Activated CD4-positive, CD25-positive, alpha-beta regulatory T cell (primary cell): Measurements from ENCODE around the gene FGGY.
"Not testable (repeated sequence)": the region's sequence is repeated elsewhere in the genome, so short reads cannot be mapped to it uniquely, and the experiment has no call there.

Experiments used
- DNase-seq, 4 experiments: peaks; one replicate each; lab custom pipeline; 2025; lab: John Stamatoyannopoulos, UW

FGGY gene

DNA sequence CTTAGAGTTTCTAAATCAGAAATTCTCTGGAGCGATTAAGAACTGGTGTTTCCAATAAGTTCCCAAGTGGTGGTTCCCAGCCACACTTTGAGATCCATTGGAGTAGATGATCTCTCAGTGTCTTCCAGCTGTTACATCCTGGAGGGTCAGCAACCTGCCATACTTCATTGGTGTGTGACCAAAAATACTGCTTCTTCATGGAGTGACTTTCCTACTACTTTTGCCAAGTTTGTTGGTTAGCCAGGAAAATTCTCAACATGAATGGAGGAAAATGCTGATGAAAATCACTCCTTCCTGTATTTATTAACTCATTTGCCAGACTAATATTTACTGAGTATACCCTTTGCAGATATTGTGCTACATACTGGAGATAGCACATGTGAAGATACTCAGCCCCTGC is 186.1 kb downstream of the FGGY start:
- no peak for DNase-seq

DNA sequence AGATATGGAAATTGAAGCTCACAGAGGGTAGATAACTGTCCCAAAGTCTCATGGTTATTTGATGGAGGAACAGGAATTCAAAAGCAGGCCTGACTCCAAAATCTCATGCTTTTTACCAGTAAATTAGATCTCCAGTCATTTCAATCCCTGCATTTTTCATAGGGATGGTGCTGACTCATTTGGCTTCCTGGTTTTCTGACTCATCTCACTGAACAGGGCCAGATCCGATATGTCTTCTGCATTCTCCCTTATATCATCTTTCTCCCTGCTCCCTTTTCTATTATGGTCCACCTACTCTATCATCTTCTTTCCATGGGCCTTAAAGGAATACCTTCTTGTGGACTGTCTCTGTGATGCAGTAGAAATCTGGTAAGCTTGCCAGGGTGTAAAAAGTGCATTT is 187.2 kb downstream of the FGGY start:
- DNase-seq = no peak

DNA sequence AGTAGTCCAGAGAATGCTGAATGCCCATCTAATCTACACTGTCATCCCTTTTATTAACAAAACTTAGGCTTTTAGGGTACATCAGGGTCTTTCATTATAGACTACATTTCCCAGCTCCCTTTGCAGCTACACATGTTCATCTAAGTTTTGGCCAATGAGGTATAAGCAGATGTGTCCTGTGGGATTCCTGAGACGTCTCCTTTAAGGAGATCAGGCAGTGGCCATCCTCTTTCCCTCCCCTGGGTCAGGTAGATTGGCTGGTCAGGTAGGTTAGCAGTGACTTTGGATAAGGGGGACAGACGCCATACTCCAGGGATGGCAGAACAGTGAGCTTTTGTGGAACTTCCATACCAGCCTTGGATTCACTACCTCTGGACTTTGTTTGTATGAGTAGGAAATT is 188.3 kb downstream of the FGGY start:
- DNase-seq = no peak

- DNase-seq = no peak
Observed at GRCh38 chr1:59485949-59486348, 189.1 kb downstream of the FGGY start.

DNA sequence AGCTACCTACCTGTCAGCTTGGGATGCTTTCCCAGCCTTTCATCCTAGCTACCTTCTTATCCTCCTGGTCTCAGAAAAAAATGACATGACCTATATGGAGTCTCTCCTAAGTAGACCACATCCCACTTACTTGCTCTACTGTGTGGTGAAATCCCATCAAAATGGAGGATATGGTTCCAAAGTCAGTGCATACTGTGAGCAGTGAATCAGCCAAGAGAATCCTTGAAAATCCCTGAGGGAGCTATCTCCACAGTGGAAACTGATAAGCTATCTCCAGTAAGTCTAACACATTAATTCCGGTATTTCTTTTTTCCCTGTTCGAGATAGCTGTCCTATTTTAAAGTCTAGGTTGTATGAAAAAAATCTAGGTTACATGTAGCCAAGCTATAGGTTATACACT is 189.7 kb downstream of the FGGY start:
- DNase-seq = no peak

DNA sequence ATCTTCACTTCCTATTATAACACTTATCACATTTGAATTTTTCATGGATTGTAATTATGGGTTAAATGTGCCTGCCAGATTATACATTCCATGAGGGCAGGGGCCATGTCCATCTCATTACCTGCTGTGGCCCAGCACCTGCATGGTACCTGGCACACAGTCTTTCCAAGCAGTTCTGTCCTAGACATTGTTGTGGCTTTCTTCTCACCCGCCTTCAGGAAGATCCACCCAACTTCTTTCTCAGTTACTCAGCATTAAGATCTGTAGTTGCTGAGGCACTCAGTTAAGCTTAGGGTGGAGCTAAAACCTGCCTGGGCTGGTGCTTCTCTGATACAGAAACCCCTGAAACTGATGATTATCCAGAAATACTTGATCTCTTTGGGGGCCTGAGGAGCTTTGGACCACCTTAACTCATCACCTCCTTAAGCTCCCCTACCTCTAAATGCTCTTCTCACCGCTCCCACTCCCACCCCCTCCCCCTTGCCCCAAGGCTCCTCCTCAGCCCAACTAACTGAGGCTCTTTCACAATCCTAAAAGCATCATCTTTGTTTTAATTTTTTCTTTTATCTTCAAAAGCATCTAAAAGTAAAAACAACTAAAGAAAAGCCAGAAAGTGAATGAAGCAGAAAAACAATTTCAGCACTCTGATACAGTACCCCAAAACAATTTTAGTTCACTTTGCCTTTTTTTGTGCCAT is 190.6 kb downstream of the FGGY start:
- no peak for DNase-seq

GRCh38 chr1:59492500-59492899 is 195.6 kb downstream of the FGGY start:
- no peak for DNase-seq

- DNase-seq = no peak
Observed at GRCh38 chr1:59494145-59494833, 197.4 kb downstream of the FGGY start.

DNA sequence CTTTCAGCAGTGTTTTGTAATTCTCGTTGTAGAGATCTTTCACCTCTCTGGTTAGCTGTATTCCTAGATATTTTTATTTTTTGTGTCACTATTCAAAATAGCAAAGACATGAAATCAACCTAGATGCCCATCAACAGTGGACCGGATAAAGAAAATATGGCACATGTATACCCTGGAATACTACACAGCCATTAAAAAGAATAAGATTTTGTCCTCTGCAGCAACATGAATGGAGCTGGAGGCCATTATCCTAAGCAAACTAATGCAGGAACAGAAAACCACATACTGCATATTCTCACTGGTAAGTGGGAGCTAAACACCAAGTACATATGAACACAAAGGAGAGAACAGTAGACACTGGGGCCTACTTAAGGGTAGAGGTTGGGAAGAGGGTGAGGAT is 199.3 kb downstream of the FGGY start:
- DNase-seq = not testable (repeated sequence)

- no peak for DNase-seq
Observed at GRCh38 chr1:59497616-59498015, 200.7 kb downstream of the FGGY start.

DNA sequence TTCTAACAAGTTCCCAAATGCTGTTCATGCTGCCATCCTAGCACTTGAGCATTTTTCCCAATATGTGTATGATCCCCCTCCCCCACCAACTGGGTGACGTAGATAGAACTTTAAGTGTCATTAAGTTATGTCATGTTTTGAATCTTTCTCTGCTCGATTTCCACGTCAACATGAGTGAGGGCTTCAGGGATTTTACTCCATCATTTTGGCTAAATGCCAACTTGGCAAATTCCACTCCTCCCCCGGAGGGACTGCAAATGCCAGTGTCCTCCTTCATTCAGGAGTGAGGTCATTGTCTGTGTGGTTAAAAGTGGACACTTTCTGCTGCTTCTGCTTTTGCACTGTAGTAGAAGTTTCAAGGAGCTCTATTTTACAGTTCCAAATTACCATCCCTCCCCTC is 201.7 kb downstream of the FGGY start:
- no peak for DNase-seq

DNA sequence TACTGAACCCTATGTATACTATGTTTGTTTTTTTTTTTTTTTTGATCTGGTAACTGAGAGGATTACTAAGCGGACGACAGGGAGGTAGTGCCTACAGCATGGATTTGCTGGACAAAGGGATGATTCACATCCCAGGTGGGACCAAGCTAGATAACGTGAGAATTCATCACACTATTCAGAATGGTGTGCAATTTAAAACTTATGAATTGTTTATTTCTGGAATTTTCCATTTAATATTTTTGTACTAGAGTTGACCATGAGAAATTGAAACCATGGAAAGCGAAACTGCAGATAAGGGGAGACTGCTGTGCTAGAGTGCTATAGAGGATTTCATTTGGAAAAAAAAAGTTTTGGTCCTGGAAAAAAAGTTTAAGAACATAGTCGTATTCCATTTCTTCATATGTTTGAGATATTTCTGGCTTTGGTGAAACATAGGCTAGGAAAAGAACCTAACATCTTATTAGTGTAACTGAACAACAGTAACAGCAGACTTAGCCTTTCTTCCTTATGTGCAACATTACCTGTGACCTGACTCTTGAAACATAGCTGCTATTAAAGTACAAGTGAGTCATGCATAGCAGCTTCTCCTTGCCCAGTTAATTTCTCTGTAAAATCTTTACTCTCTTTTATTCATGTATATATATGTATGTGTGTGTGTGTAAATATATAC is 202.5 kb downstream of the FGGY start:
- DNase-seq = no peak

GRCh38 chr1:59499943-59500569 is 203.2 kb downstream of the FGGY start:
- DNase-seq = no peak

DNA sequence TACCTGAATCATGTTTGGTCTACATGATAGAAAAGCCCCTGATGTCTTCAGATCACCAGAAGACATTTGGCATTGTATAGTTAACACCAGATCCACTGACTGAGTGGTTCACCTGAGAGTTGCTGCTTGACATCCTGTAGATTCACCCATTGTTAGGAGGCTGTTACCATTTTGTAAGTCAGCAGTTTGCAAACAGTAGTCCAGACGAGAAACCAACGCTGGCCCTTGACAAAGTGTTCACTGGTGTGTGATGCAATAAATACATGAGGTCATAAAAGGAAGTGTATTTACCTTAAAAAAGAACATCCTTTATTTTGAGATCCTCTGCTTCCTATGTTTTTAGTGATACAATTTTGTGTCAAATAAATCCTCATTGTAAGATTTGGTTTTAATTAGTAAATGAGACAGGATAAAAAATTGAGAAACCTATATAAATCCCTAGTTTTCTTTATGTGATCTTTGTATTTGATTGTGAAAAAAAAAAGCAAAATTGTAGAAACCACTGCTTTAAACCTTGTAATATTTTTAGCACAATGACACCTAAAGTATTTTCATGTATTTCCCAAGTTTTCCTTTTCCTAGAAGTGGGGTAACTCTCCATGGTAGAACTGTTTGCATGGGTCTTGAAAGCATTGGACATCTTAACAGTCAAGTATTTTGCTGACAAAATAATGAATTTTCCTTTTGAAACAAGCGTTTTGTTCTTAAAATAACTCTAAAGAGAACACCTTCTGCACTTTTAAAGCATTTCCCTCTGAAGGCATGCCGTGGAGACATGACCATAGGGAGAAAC is 204.3 kb downstream of the FGGY start:
- no peak for DNase-seq

GRCh38 chr1:59502009-59502691 is 205.3 kb downstream of the FGGY start:
- no peak for DNase-seq

DNA sequence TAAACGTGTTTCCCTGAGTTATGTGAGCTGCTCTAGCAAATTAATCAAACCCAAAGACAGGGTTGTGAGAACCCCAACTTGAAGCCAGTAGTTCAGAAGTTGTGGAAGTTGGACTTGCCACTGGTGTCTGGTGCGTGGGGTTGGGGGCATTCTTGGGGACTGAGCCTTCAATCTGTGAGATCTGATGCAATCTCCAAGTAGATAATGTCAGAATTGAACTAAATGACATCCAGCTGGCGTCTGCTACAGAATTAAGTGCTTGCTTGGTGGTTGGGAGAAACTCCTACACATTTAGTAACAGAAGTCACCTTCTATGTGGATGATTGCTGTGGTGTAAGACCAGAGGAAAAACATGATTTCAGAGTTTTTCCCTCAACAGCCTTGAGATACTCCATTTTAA is 207.4 kb downstream of the FGGY start:
- DNase-seq = no peak

GRCh38 chr1:59505596-59506028 is 208.7 kb downstream of the FGGY start:
- DNase-seq = no peak

DNA sequence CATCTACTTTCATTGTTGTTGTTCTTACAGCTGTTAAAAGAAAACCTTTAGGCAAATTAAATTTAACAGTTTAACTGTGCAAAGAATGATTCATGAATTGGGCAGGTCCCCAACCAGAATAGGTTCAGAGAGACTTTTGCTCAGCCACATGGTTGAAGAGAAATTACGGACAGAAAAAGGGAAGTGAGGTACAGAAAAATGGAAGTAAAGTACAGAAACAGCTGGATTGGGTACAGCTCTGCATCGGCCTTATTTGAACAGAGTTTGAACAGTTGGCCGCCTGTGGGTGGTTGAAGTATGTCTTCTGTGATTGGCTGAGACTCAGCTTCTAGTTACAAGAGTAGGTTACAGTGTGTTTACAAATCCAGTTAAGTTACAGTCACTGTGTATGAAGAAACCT is 210.1 kb downstream of the FGGY start:
- no peak for DNase-seq

- DNase-seq = no peak
Observed at GRCh38 chr1:59509341-59509875, 212.5 kb downstream of the FGGY start.

GRCh38 chr1:59510249-59510648 is 213.4 kb downstream of the FGGY start:
- no peak for DNase-seq
